Vagina (tissue), 2 donors: ENCODE results near the gene ARL10.

Experiments
- POLR2AphosphoS5 ChIP-seq, 2 donors: sonication (generic); formaldehyde crosslinking; IDR thresholded peaks; one replicate each; pipeline ENCODE4 v1.9.0; 2017; ENCODE audit warnings: antibody characterized with exemption in 2 of 2, mild to moderate bottlenecking in 2 of 2, low read depth in 1 of 2; ENCODE audit not compliant: insufficient read depth in 1 of 2
- TF ChIP-seq, protein P1 (sequence below), 3 experiments: fragments of 450-650 bp in 2 of 3; fragments of 200-600 bp in 1 of 3; sonication (generic) in 1 of 3; IDR thresholded peaks; one replicate each; pipeline ENCODE4 v1.5.1; 2017 to 2019; ENCODE audit warnings: antibody characterized with exemption in 3 of 3, mild to moderate bottlenecking in 2 of 3, moderate library complexity in 2 of 3

DNA sequence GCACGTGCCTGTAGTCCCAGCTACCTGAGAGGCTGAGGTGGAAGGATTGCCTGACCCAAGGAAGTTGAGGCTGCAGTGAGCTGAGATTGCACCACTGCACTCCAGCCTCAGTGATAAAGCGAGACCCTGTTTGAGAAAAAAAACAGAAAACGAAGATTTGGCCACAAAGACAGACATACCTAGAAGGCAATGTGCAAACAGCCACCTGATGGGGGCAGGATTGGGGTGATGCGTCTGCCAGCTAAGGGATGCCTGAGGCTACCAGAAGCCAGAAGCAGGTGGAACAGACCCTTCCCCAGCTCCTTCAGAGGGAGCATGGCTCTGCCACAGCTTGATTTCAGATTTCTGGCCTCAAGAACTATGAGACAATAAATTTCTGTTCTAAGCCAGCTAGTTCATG, 26.2 kb downstream of the ARL10 start:
- TF ChIP-seq, protein P1, sequence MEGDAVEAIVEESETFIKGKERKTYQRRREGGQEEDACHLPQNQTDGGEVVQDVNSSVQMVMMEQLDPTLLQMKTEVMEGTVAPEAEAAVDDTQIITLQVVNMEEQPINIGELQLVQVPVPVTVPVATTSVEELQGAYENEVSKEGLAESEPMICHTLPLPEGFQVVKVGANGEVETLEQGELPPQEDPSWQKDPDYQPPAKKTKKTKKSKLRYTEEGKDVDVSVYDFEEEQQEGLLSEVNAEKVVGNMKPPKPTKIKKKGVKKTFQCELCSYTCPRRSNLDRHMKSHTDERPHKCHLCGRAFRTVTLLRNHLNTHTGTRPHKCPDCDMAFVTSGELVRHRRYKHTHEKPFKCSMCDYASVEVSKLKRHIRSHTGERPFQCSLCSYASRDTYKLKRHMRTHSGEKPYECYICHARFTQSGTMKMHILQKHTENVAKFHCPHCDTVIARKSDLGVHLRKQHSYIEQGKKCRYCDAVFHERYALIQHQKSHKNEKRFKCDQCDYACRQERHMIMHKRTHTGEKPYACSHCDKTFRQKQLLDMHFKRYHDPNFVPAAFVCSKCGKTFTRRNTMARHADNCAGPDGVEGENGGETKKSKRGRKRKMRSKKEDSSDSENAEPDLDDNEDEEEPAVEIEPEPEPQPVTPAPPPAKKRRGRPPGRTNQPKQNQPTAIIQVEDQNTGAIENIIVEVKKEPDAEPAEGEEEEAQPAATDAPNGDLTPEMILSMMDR (IDR thresholded peaks at IDR 0.05), result no peak
- no peak for TF ChIP-seq POLR2AphosphoS5 (IDR thresholded peaks at IDR 0.05; ENCODE audit: insufficient read depth in 1 of 2, low read depth in 1 of 2)
